ENCODE data around the gene ADARB1.

DNA sequence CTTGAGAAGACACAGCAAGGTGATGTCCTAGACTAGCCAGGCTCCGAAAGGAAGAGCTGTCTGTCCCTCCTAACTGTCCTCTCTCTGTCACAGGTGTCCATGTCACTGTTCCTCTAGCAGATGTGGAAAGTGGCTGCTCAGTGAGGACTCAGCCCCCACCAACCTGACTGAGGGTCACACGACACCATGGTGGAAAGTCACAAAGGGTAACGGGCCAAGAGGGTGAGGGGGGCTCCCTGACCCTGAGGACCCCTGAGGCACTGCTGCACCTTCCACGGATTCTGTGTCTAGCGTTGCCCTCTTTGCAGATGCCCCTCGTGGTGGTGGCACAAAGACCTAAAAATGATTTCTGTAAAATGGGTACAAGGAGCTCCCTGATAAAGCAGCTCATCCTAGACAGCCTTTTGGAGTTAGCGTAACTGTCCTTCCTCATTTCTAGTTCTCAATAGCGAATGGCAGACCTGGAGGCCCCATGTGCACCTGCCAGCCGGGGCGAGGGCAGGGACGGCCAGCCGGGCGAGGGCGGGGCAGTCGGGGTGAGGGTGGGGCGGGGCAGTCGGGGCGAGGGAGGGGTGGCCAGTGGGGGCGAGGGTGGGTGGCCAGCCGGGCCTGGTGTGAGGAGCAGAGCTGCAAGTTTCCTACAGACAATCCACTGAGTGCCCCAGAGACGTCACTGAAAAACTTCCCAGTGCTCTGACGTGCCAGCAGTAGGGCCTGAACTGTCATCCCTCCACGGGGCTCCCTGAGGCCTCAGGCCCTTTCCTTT, 189.9 kb downstream of the ADARB1 start:
- no peak for TF ChIP-seq ZSCAN30 (tag by site-specific recombination; IDR thresholded peaks at IDR 0.05)
- TF ChIP-seq ZNF335 (tag by site-specific recombination; conservative IDR thresholded peaks at IDR 0.05) = no peak
- no peak for TF ChIP-seq CTCF (tag by site-specific recombination; IDR thresholded peaks at IDR 0.05)
- TF ChIP-seq ZFP69B (tag by site-specific recombination; IDR thresholded peaks at IDR 0.05) = no peak
- no peak for TF ChIP-seq ZNF843 (tag by site-specific recombination; IDR thresholded peaks at IDR 0.05)
- no peak for TF ChIP-seq SP3 (tag by site-specific recombination; IDR thresholded peaks at IDR 0.05)
- TF ChIP-seq ZNF549 (tag by site-specific recombination; IDR thresholded peaks at IDR 0.05) = no peak
- no peak for TF ChIP-seq MYNN (tag by site-specific recombination; IDR thresholded peaks at IDR 0.05; ENCODE audit: borderline replicate concordance)
- TF ChIP-seq ZNF548 (tag by site-specific recombination; IDR thresholded peaks at IDR 0.05) = no peak
- TF ChIP-seq, protein P1, sequence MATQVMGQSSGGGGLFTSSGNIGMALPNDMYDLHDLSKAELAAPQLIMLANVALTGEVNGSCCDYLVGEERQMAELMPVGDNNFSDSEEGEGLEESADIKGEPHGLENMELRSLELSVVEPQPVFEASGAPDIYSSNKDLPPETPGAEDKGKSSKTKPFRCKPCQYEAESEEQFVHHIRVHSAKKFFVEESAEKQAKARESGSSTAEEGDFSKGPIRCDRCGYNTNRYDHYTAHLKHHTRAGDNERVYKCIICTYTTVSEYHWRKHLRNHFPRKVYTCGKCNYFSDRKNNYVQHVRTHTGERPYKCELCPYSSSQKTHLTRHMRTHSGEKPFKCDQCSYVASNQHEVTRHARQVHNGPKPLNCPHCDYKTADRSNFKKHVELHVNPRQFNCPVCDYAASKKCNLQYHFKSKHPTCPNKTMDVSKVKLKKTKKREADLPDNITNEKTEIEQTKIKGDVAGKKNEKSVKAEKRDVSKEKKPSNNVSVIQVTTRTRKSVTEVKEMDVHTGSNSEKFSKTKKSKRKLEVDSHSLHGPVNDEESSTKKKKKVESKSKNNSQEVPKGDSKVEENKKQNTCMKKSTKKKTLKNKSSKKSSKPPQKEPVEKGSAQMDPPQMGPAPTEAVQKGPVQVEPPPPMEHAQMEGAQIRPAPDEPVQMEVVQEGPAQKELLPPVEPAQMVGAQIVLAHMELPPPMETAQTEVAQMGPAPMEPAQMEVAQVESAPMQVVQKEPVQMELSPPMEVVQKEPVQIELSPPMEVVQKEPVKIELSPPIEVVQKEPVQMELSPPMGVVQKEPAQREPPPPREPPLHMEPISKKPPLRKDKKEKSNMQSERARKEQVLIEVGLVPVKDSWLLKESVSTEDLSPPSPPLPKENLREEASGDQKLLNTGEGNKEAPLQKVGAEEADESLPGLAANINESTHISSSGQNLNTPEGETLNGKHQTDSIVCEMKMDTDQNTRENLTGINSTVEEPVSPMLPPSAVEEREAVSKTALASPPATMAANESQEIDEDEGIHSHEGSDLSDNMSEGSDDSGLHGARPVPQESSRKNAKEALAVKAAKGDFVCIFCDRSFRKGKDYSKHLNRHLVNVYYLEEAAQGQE (tag by site-specific recombination; IDR thresholded peaks at IDR 0.05) = no peak
- TF ChIP-seq ZNF155 (tag by site-specific recombination; IDR thresholded peaks at IDR 0.05) = no peak
- no peak for TF ChIP-seq ZNF169 (tag by site-specific recombination; IDR thresholded peaks at IDR 0.05)
